ENCODE results near the gene GAS2L1.
A peak's percentile ranks its signal among the peaks of the same experiment; 100 is the strongest.

Gene GAS2L1

DNA sequence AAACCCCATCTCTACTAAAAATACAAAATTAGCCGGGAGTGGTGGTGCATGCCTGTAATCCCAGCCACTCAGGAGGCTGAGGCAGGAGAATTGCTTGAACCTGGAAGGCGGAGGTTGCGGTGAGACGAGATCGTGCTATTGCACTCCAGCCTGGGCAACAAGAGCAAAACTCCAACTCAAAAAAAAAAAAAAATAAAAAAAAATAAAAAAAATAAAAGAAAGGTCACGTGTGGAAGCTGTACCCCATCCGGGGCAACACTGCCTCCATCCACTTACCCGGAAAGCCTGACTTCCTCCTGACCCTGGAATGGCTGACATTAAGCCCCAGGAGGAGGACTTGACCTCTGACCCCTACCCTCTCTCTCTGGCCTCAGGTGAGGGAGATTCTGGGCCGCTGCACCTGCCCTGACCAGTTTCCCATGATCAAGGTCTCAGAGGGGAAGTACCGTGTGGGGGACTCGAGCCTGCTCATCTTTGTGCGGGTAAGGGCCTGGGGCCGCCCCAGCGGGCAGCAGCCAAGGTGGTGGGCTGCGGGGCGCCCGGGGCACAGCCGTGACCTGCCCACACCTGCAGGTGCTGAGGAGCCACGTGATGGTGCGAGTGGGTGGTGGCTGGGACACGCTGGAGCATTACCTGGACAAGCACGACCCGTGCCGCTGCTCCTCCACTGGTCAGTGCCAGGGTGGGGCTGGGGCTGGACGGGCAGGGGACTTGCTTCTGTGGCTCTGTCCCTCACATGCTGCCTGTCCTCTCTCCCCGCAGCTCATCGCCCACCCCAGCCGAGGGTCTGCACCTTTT is 3.8 kb downstream of the GAS2L1 start:
- DNase-seq = no peak

DNA sequence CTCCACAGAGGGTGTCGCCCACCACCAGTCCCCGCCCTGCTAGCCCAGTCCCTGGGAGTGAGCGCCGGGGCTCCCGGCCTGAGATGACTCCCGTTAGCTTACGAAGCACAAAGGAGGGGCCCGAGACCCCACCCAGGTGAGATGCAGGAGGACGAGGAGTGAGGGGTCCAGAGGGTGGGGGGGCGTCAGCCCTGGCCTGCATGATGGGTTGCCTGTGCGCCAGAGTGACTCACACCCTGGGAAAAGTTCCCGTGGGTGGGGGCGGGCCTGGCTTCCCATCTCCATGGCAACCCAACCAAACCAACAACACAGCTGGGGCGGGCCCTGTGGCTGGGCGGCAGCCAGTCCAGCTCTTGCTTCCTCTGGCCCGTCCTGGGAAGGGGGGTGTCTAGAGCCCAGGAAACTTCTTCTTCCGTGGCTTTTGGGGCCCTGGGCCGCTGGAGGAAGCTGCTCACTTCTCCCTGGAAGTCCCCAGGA is 4.5 kb downstream of the GAS2L1 start:
- DNase-seq = peak; percentile 51

DNA sequence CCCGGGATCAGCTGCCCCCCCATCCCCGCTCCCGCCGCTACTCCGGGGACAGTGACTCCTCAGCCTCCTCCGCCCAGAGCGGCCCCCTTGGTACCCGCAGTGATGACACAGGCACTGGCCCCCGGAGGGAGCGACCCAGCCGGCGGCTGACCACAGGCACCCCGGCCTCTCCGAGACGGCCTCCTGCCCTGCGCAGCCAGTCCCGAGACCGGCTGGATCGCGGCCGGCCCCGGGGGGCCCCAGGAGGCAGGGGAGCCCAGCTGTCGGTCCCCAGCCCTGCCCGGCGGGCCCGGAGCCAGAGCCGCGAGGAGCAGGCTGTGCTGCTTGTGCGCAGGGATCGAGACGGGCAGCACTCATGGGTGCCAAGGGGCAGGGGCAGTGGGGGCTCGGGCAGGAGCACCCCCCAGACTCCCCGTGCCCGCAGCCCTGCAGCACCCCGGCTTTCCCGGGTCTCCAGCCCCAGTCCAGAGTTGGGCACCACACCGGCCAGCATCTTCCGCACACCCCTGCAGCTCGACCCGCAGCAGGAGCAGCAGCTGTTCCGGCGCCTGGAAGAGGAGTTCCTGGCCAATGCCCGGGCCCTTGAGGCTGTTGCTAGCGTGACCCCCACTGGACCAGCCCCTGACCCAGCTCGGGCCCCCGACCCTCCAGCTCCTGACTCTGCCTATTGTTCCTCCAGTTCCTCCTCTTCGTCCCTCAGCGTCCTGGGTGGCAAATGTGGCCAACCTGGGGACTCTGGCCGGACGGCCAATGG is 5.2 kb downstream of the GAS2L1 start:
- DNase-seq = no peak

GRCh38 chr22:29312218-29313125 is 6.0 kb downstream of the GAS2L1 start:
- DNase-seq = no peak

DNA sequence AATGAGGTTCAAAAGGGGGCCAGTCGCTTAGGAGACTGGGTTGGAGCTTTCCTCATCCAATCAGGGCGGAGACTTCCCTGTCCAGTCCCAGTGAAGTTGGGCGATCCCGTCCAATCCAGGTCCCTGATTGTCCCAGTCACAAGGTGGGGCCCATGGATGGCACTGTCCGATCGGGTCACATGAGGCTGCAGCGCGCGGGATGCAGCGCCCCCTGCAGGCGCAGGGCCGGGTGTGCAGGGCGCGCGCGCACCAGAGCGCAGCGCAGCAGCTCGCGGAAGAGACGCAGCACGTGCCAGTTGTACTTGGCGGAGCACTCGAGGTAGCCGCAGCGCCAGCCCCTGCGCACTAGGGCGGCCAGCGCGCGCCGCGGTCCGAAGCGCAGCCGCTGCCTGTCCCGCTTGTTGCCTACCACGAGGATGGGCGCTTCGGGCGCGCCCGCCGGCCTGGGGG is 6.7 kb downstream of the GAS2L1 start:
- DNase-seq = no peak

- DNase-seq = no peak
Measured at GRCh38 chr22:29313576-29314466, 7.4 kb downstream of the GAS2L1 start.

DNA sequence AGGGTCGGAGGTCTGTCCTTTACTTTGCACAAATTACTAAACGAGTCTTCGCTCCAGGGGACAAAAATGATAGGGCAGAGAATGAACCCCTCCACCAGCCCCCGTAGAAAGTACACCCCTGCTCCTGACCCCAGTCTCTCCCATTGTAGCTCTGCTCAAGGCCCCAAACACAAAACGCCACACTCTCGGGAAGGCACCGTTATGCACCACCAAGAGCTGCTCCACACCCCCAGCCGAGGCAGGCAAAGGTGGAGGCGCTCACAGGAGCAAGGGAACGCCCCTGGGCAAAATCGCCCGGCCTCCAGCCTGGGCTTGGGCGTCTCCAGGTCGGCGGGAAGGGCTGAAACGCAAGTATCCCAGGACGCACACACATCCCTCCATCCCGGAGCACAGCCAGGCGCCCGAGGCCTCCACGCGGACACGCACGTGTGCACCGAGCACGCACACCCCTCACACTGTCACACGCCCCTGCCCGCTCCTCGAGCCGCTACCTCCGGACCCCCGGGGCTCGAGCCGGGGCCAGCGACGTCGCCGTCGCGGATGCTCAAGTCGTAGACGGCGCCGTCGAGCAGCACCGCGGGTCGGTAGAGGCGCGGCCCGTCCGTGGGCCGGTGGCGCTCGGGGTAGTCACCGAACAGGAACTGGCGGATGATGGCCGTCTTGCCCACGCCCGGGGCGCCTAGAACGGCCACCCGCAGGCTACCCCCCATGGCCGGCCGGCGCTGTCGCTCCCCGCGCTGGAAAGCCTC is 8.3 kb downstream of the GAS2L1 start:
- DNase-seq = no peak

DNA sequence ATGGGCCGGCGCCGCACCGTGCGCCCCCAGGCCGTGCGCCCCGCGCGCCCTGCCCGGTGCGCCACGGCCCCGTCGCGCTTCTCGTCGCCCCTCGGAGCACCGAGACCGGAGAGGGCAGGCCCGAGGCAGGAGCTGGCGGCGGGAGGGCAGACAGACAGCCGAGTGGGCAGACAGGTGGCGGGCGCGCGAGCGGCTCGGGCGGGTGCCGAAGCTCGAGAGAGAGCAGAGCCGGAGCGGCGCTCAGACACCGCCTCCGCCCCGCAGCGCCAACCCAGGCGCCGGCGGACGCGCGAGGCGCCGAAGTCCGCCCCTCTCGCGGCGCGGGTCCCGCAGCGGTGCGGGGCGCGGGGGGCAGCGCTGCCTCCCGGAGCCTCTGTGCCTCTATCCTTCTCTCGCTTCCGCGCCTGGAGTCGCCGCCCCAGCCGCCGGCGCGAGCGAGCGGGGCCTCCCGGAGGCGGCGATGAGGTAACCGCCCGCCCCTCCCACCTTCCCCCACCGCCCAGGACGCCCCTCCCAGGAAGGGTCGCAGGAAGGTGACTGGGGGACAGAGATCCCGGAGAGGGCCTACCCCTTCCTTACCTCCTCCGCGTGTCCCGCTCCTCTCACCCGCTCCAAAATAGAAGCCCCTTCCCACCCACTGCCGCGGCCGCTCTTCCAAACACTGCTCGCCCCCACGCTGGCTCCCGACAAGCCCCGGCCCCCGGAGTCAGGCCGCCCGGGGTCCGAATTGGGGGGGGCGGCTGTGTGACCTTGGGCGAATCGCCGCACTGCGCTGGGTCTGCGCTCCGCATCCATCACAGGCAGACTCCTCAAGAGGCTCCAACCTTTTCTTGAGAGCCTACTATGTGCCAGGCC is 9.1 kb downstream of the GAS2L1 start, which contains the start of gene RASL10A:
Gene RASL10A (minus strand): TSS at position 412 of the 855 bp plus-strand sequence. CDS start 451 bp downstream, outside the sequence.
- no peak for DNase-seq

GRCh38 chr22:29316141-29316828 is 9.8 kb downstream of the GAS2L1 start:
- DNase-seq = no peak

GRCh38 chr22:29317827-29318454 is 11.5 kb downstream of the GAS2L1 start:
- DNase-seq = no peak

DNA sequence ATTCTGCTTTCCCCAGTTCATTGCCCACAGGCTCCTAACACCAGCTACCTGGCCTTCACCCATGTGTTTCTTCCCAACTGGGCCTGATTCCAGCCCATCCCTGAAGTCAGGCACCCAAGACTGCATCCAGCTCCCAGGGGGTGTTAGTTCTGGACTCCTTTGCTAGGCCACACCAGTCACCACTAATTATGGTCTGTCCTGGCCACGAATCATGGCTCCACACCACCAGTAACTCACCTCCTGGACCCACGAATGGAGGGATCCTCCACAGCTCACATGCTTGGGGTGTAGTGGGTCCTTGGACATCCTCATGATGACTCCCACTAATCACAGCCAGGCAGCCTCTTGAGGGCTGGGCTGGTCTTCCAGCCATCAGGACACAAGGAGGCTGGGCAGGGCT is 12.6 kb downstream of the GAS2L1 start:
- DNase-seq = no peak

DNA sequence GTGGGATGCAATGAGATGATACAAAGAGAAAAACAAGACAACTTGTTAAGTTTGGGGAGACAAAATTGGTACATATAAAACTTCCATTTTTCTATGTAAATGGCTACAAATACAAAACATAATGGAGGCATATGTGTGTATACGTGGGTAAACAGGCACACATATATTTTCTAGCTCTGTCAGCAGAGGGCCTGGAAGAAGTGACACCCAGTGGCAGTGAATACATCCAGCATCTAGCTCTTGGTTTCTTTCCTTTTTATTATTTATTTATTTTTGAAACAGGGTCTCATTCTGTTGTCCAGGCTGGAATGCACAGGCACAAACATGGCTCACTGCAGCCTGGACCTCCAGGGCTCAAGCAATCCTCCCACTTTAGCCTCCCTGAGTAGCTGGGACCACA is 14.1 kb downstream of the GAS2L1 start:
- no peak for DNase-seq

DNA sequence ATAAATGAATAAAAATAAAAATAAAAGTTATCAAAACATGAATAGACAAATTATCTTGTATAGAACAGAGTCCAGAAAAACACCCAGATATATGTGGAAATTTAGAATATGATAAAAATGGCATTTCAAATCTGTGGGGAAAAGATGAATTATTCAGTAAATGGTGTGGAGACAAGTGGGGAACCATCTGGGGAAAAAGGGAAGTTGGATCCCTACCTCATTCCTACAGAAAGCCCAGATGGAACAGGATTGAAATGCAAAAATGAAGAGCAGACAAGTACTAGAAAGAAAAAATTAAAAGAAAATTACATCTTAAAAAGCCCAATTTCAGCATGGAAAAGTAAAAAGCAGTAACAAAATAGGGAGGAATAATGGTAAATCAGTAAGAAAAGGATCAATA is 17.2 kb downstream of the GAS2L1 start:
- no peak for DNase-seq

DNA sequence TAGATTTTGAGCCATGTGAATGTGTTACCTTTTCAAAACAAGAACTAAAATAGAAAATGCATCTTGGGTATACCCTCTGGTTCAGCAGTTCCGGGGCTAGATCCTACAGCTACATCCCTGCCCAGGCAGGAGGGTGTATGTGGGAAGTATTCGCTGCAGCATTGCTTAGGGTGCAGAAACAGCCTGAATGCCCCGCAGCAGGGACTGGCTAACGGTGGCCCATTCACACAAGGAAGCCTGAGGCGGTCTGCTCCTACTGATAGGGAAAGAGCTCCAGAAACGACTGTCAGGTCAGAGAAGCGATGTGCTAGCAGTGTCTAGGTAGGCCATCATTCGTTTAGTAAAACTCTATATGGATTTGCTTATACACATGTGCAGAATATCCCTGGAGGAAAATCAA is 18.9 kb downstream of the GAS2L1 start:
- no peak for DNase-seq

- no peak for DNase-seq
Measured at GRCh38 chr22:29325785-29326315, 19.4 kb downstream of the GAS2L1 start.

- DNase-seq = no peak
Measured at GRCh38 chr22:29326481-29326880, 20.0 kb downstream of the GAS2L1 start.

DNA sequence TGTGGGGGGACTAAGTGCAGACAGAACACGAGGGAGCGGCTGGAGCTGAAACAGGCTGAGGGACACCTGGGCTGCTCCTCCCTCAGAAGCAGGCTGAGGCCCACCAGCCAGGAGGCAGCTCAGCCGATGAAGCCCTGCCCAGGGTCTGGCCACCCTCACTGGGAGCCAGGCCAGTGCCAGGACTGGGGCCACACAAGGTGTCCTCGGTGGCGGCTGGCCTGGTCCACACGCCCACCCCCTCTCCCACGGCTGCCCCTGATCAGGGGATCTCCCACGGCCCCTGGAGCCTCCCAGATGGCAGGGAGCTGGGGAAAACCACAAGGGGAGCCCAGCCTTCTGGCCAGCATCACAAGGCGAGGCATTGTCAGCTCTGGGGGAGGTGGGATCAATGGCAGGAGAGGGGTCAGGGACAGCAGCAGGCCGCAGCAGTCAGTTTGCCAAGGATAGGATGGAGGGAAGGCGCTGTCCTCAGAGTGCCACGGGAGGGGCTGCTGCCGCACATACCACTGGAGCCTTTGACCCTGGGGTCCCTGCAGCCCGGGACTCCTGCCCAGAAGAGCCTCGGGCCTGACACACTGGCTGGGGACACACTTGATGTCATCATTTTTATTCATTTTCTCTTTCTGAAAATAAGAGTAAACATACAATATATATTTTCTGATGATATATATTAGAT is 20.8 kb downstream of the GAS2L1 start:
- DNase-seq = no peak

GRCh38 chr22:29328055-29328454 is 21.6 kb downstream of the GAS2L1 start:
- no peak for DNase-seq

Data from stimulated activated naive CD4-positive, alpha-beta T cell treated with Interleukin-2 at 50 U/mL for 16 hours (primary cell).